ENCODE measurements around the gene TTC7B. TPM values are rescaled to one million over a fixed set of nuclear protein-coding genes. Genes with fewer than 3 reads are reported as not detected.

The TTC7B gene
- total RNA-seq, 1 donor from 2014 or later, result 46.6 TPM

- Mint-ChIP-seq H3K36me3 (ENCODE audit: insufficient read depth) (peaks cover 5% of the 10 kb centered on the region), H3K4me3 (ENCODE audit: low read depth) (no peak overlapping the region), H3K27ac (no peak overlapping the region)
Observed at GRCh38 chr14:90715495-90715894, 100.7 kb downstream of the TTC7B start.

DNA sequence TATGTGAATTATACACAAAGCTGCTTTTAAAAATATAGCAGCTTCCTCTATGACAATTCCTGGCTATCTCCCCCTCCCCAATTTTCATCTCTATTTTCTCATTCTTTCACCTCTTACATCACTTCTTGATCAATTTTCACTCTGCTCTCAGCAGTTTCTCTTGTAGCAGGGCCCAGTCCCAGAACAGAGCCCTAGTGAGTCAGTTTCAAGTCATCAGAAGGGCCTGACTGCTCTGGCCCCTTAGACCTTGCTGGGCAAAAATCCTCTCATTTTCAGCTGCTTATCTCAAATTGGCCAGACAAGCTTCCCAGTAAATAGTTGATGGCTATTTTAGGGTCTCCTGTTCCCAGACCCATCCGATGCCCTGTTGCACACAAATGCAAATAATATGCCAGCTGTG, 101.4 kb downstream of the TTC7B start:
- H3K27me3 Mint-ChIP-seq, result no peaks in the 10 kb centered on the region
- no peak for DNase-seq (ENCODE audit: low spot score, unreplicated experiment)
- H3K4me3 Mint-ChIP-seq (ENCODE audit: low read depth), result no peak overlapping the region
- TF ChIP-seq, protein P1, sequence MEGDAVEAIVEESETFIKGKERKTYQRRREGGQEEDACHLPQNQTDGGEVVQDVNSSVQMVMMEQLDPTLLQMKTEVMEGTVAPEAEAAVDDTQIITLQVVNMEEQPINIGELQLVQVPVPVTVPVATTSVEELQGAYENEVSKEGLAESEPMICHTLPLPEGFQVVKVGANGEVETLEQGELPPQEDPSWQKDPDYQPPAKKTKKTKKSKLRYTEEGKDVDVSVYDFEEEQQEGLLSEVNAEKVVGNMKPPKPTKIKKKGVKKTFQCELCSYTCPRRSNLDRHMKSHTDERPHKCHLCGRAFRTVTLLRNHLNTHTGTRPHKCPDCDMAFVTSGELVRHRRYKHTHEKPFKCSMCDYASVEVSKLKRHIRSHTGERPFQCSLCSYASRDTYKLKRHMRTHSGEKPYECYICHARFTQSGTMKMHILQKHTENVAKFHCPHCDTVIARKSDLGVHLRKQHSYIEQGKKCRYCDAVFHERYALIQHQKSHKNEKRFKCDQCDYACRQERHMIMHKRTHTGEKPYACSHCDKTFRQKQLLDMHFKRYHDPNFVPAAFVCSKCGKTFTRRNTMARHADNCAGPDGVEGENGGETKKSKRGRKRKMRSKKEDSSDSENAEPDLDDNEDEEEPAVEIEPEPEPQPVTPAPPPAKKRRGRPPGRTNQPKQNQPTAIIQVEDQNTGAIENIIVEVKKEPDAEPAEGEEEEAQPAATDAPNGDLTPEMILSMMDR (IDR thresholded peaks at IDR 0.05; ENCODE audit: unreplicated experiment), result no peak
- peaks cover 5% of the 10 kb centered on the region for H3K36me3 Mint-ChIP-seq (ENCODE audit: insufficient read depth)
- H3K9me3 Mint-ChIP-seq (ENCODE audit: low read depth), result no peaks in the 10 kb centered on the region
- peaks cover 21% of the 10 kb centered on the region for H3K4me1 Mint-ChIP-seq (ENCODE audit: low read depth)
- no peak overlapping the region for H3K27ac Mint-ChIP-seq

More at GRCh38 chr14:90715495-90715894, 100.7 kb downstream of the TTC7B start:
- TF ChIP-seq, protein P1 (IDR thresholded peaks at IDR 0.05; ENCODE audit: unreplicated experiment), result no peak
- DNase-seq (ENCODE audit: low spot score, unreplicated experiment), result no peak
- Mint-ChIP-seq H3K27me3 (no peaks in the 10 kb centered on the region), H3K4me1 (ENCODE audit: low read depth) (peaks cover 28% of the 10 kb centered on the region), H3K9me3 (ENCODE audit: low read depth) (no peaks in the 10 kb centered on the region)

DNA sequence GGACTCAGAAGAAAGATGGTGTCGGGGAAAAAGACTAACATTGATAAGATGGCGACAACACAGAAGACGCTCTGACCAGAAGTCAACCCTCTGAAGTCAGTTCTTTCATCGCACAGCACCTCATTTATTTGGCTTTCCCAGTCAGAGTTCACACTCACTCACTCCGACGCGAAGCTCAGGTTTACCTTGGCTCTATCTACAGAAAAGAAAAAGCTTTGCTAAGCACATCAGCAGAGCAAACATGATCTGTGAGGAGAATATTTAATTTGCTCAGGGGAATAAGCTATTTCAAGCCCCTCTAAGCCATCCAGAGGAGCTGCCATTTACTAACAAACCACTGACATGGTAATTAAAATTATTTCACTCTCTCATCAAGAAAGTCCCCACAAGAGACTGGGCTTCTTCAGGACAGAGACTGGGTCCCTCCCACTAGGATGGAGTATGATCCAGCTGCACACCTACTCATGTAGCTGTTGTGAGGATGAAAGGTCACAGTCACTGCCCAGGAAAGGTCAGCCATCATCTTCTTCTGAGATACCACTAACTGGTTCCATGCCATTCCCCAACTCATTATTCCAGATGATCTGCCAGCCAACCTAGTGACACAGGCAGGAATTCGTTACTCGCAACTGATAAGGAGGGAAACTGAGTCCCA, 111.4 kb downstream of the TTC7B start:
- no peaks in the 10 kb centered on the region for H3K27me3 Mint-ChIP-seq
- H3K27ac Mint-ChIP-seq, result no peak overlapping the region
- no peaks in the 10 kb centered on the region for H3K9me3 Mint-ChIP-seq (ENCODE audit: low read depth)
- H3K36me3 Mint-ChIP-seq (ENCODE audit: insufficient read depth), result peaks cover 2% of the 10 kb centered on the region
- no peak overlapping the region for H3K4me3 Mint-ChIP-seq (ENCODE audit: low read depth)
- TF ChIP-seq, protein P1 (IDR thresholded peaks at IDR 0.05; ENCODE audit: unreplicated experiment), result no peak
- no peak for DNase-seq (ENCODE audit: low spot score, unreplicated experiment)
- H3K4me1 Mint-ChIP-seq (ENCODE audit: low read depth), result peaks cover 15% of the 10 kb centered on the region

DNA sequence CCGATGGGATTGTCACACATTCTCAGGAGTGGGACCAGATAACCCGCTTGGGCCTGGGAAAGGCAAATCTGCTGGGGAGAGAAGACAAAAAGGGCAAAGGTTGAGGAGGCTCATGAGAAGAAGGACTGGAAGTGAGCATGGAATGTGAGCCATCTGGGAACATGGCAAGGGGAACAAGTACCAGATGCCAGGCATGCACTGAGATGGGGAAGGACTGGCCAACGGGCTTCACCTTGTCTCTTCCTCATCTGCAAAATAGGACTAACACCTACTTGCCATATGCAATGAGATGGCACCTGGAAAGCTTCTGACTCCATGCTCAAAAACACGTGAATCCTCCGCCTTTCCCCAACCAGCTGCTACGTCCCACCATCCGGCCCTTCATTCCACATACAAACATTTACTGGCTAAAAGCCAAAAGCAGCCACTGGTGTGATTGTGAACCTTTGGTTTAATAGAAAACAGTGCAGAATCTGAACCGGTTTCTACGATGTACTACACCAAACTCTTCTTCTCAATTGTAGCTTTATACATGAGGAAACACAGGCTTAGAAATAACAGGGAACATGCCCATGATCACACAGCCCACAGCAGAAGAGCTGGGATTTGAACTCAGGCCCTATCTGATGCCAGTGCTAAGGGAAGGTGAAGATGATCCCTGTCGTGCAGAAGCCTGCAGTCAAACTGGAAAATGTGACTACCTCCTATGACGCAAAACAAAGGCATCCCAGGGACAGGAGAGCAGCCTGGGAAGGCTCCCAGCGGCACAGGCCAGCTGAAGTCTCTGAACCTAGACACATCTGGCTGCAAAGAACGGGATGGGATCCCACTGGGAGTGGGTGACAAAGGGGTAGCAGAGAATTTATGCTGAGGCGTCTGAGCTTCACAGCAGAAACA, 112.1 kb downstream of the TTC7B start:
- TF ChIP-seq, protein P1 (IDR thresholded peaks at IDR 0.05; ENCODE audit: unreplicated experiment), result no peak
- no peak for DNase-seq (ENCODE audit: low spot score, unreplicated experiment)
- no peak overlapping the region for H3K4me3 Mint-ChIP-seq (ENCODE audit: low read depth)
- peaks cover 2% of the 10 kb centered on the region for H3K36me3 Mint-ChIP-seq (ENCODE audit: insufficient read depth)
- H3K27me3 Mint-ChIP-seq, result no peaks in the 10 kb centered on the region
- no peak overlapping the region for H3K27ac Mint-ChIP-seq
- no peaks in the 10 kb centered on the region for H3K9me3 Mint-ChIP-seq (ENCODE audit: low read depth)
- peaks cover 15% of the 10 kb centered on the region for H3K4me1 Mint-ChIP-seq (ENCODE audit: low read depth)

DNA sequence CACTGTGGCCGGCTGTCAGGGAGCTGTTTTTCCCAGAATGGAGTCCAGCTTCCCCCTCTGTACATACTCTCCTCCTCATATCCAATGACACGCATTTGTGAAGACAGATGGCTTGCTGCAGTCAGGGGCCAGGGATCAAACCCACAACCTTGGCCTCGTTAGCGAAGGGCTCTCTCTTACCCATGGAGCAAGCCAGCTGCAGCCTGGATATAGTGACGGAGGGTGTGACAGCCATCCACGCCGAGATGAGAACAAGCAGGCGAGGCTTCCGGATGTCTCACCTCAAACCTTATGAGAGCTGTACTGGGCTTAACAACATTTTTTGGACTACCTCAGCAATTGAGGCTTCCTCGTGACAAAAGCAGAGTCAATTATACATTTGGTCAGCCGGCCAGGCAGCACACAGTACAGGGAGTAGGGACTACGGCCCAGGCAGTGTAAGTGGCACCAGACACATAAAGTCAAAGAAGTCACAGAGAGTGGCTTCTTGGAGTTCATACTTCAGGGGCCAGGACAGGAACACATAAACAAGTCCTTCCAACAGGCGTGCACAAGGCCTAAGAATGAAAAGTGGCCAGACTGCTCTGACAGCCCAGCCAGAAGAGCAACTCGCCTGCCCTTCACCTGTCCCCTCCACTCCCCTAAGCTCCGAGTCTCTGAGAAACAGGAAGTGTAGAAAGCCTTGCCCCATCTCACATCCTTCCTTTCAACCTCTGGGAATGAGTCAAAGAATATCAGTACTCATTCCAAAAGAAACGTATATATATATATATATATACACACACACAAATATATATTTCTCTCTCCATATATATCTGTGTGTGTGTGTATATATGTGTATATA, 115.1 kb downstream of the TTC7B start:
- Mint-ChIP-seq H3K9me3 (ENCODE audit: low read depth) (no peaks in the 10 kb centered on the region), H3K4me1 (ENCODE audit: low read depth) (peaks cover 15% of the 10 kb centered on the region), H3K4me3 (ENCODE audit: low read depth) (no peak overlapping the region), H3K36me3 (ENCODE audit: insufficient read depth) (no peaks in the 10 kb centered on the region), H3K27ac (peak overlapping the region; percentile 4), H3K27me3 (no peaks in the 10 kb centered on the region)
- no peak for DNase-seq (ENCODE audit: low spot score, unreplicated experiment)
- TF ChIP-seq, protein P1 (IDR thresholded peaks at IDR 0.05; ENCODE audit: unreplicated experiment), result no peak
